Suprapubic skin (tissue), 4 donors: ENCODE data around the gene CLIC4.

Experiments
- CTCF ChIP-seq, 2 donors: fragments of 200-600 bp in 1 of 2; fragments of 450-650 bp in 1 of 2; sonication (generic) in 1 of 2; IDR thresholded peaks; one replicate each; pipeline ENCODE4 v1.5.1; 2016 to 2019; ENCODE audit warnings: antibody characterized with exemption in 2 of 2, mild to moderate bottlenecking in 1 of 2, moderate library complexity in 1 of 2
- POLR2A ChIP-seq, 2 donors: fragments of 450-650 bp; IDR thresholded peaks; one replicate each; pipeline ENCODE4 v1.6.1; 2017; ENCODE audit warnings: antibody characterized with exemption in 2 of 2, mild to moderate bottlenecking in 2 of 2, moderate library complexity in 2 of 2
- POLR2AphosphoS5 ChIP-seq, 3 donors: sonication (generic); formaldehyde crosslinking; IDR thresholded peaks; one replicate each; pipeline ENCODE4 v1.6.1; 2017; ENCODE audit warnings: antibody characterized with exemption in 3 of 3

DNA sequence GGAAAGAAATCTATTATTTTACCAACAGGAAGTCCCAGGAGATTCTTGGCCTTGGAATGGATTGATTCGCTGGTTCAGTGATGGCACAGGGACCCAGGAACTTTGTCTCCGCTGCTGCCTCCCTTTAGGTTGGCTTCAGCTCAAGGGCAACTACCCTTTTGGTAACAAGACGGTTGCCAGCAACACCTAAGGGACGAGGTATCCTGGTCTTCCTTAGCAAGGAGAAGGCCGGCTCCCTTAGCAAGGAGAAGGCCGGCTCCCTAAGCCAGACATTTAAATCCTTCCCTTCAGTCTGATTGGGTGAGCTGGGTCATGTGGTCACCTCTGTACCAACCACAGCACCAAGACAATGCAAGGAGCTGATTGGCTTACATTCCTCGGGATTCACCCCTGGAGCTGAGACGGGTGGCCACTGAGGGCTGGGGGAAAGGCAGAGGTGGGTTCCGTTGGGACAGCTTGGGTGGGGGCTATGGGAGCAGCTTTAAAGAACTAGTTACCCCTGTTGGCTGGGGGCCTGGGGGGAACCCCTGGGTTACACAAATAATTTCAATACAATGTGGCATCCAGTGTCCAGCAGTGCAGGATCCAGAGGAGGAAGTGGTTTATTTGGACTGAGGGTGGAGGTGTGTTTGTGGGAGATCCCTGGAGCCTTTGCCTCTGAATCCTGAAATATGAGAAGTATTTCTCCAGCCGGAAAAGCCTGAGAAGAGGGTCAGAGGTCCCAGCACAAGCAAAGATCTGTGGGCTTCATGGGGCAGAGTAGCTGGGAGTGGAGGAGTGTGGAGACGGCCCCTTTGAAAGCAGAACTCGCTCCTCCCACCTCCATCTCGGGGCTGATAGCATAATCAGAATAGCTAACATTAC lies 20.7 kb upstream of the CLIC4 start:
- TF ChIP-seq CTCF (IDR thresholded peaks at IDR 0.05) (no peak), POLR2A (IDR thresholded peaks at IDR 0.05) (no peak), POLR2AphosphoS5 (IDR thresholded peaks at IDR 0.05) (no peak)
